LNCaP clone FGC (cell line): ENCODE data around the gene TRNP1.

Source experiments
- DNase-seq: peaks from one replicate; pipeline ENCODE4 v3.0.0-alpha.2; 2011; ENCODE audit warnings: low read depth
- H3K4me3 ChIP-seq: 2 replicates; pipeline ENCODE4 v1.5.1; 2011; ENCODE audit warnings: mild to moderate bottlenecking, low read depth, low read length, control low read depth
- CTCF ChIP-seq: IDR thresholded peaks from 2 replicates; pipeline ENCODE4 v1.5.1; 2012; ENCODE audit warnings: mild to moderate bottlenecking; ENCODE audit not compliant: control insufficient read depth, insufficient read depth; ENCODE audit errors: extremely low read depth

Gene TRNP1

GRCh38 chr1:27007909-27008582 lies 14.6 kb downstream of the TRNP1 start:
- no peak for TF ChIP-seq CTCF
- peak; percentile 63 for DNase-seq
- H3K4me3 ChIP-seq: no peak overlapping the region

GRCh38 chr1:27009601-27010197 lies 16.2 kb downstream of the TRNP1 start:
- TF ChIP-seq CTCF: no peak
- no peak for DNase-seq
- no peak overlapping the region for H3K4me3 ChIP-seq

GRCh38 chr1:27010226-27010994 lies 16.9 kb downstream of the TRNP1 start:
- no peak overlapping the region for H3K4me3 ChIP-seq
- no peak for DNase-seq
- TF ChIP-seq CTCF: no peak

- DNase-seq: no peak
- no peak overlapping the region for H3K4me3 ChIP-seq
- no peak for TF ChIP-seq CTCF
These were observed 17.7 kb downstream of the TRNP1 start for GRCh38 chr1:27011058-27011764.

GRCh38 chr1:27011976-27012563 lies 18.6 kb downstream of the TRNP1 start:
- no peak for DNase-seq
- no peak overlapping the region for H3K4me3 ChIP-seq

More at GRCh38 chr1:27011976-27012563, 18.6 kb downstream of the TRNP1 start:
- TF ChIP-seq CTCF: no peak
